Liver (tissue), 9 donors: ENCODE results near the gene TSHZ2. TPM values are rescaled to one million over a fixed set of nuclear protein-coding genes. Genes with fewer than 3 reads are reported as not detected.

ENCODE experiments used
- DNase-seq: peaks from one replicate; pipeline ENCODE4 v3.0.0-alpha.2; 2017; ENCODE audit warnings: low spot score
- H3K27ac ChIP-seq, 2 donors: one replicate each; pipeline ENCODE4 v1.7.0; 2013; ENCODE audit warnings: inconsistent platforms in 2 of 2, low read length in 2 of 2, control low read depth in 1 of 2, low read depth in 1 of 2, mild to moderate bottlenecking in 1 of 2
- H3K27me3 ChIP-seq, 4 donors: one replicate each; pipeline versions ENCODE4 v1.6.1 to v1.7.0; 2013; ENCODE audit warnings: low read length in 3 of 4, inconsistent platforms in 1 of 4, mild to moderate bottlenecking in 1 of 4, moderate library complexity in 1 of 4; ENCODE audit not compliant: control insufficient read depth in 4 of 4, insufficient read depth in 4 of 4
- H3K36me3 ChIP-seq, 4 donors: one replicate each; pipeline versions ENCODE4 v1.6.1 to v1.7.0; 2013; ENCODE audit warnings: low read length in 3 of 4, mild to moderate bottlenecking in 3 of 4, low read depth in 1 of 4, moderate library complexity in 1 of 4; ENCODE audit not compliant: control insufficient read depth in 4 of 4, insufficient read depth in 3 of 4
- H3K4me1 ChIP-seq, 4 donors: one replicate each; pipeline versions ENCODE4 v1.6.1 to v1.7.0; 2013; ENCODE audit warnings: low read length in 3 of 4, mild to moderate bottlenecking in 3 of 4, moderate library complexity in 1 of 4; ENCODE audit not compliant: control insufficient read depth in 4 of 4, insufficient read depth in 4 of 4
- H3K4me3 ChIP-seq, 3 donors: one replicate each; pipeline versions ENCODE4 v1.6.1 to v1.7.0; 2013; ENCODE audit warnings: low read length in 3 of 3, control low read depth in 1 of 3, low read depth in 1 of 3, mild to moderate bottlenecking in 1 of 3
- H3K9ac ChIP-seq, 2 donors: one replicate each; pipeline ENCODE4 v1.7.0; 2013; ENCODE audit warnings: low read length in 2 of 2, mild to moderate bottlenecking in 2 of 2, moderate library complexity in 2 of 2, control low read depth in 1 of 2, low read depth in 1 of 2
- H3K9me3 ChIP-seq, 4 donors: one replicate each; pipeline versions ENCODE4 v1.6.1 to v1.7.0; 2013; ENCODE audit warnings: low read length in 3 of 4; ENCODE audit not compliant: control insufficient read depth in 4 of 4
- ATF3 ChIP-seq: IDR thresholded peaks from 2 replicates; pipeline ENCODE4 v1.6.1; 2016; ENCODE audit warnings: antibody characterized with exemption
- CTCF ChIP-seq: fragments of 150-350 bp; IDR thresholded peaks from 2 replicates; pipeline ENCODE4 v1.5.1; 2017; ENCODE audit warnings: improper control_type of control experiment, low read depth, low read length; ENCODE audit not compliant: missing input control
- EGR1 ChIP-seq, 2 donors: IDR thresholded peaks; 2 replicates each; pipeline ENCODE4 v1.6.1; 2016 to 2018; ENCODE audit warnings: antibody characterized with exemption in 2 of 2, low read depth in 2 of 2
- FOXA1 ChIP-seq: IDR thresholded peaks from 2 replicates; pipeline ENCODE4 v1.6.1; 2016; ENCODE audit warnings: antibody characterized with exemption
- FOXA2 ChIP-seq: IDR thresholded peaks from 2 replicates; pipeline ENCODE4 v1.6.1; 2016; ENCODE audit warnings: antibody characterized with exemption
- GABPA ChIP-seq, 2 donors: IDR thresholded peaks in 1 of 2; conservative IDR thresholded peaks in 1 of 2; 2 replicates each; pipeline ENCODE4 v1.6.1; 2016; ENCODE audit warnings: antibody characterized with exemption in 2 of 2, mild to moderate bottlenecking in 1 of 2, moderate library complexity in 1 of 2
- HNF4A ChIP-seq, 2 donors: conservative IDR thresholded peaks; 2 replicates each; pipeline ENCODE4 v1.6.1; 2016; ENCODE audit warnings: antibody characterized with exemption in 2 of 2, mild to moderate bottlenecking in 2 of 2
- HNF4G ChIP-seq: IDR thresholded peaks from 2 replicates; pipeline ENCODE4 v1.6.1; 2016; ENCODE audit warnings: antibody characterized with exemption
- JUND ChIP-seq, 2 donors: IDR thresholded peaks; 2 replicates each; pipeline ENCODE4 v1.6.1; 2016; ENCODE audit warnings: antibody characterized with exemption in 2 of 2
- MAX ChIP-seq: IDR thresholded peaks from 2 replicates; pipeline ENCODE4 v1.6.1; 2016; ENCODE audit warnings: antibody characterized with exemption
- NR2F2 ChIP-seq: IDR thresholded peaks from 2 replicates; pipeline ENCODE4 v1.6.1; 2016; ENCODE audit warnings: antibody characterized with exemption
- RAD21 ChIP-seq, 2 donors: IDR thresholded peaks; 2 replicates each; pipeline ENCODE4 v1.6.1; 2016; ENCODE audit warnings: antibody characterized with exemption in 2 of 2, mild to moderate bottlenecking in 2 of 2
- REST ChIP-seq: IDR thresholded peaks from 2 replicates; pipeline ENCODE4 v1.6.1; 2016; ENCODE audit warnings: antibody characterized with exemption, mild to moderate bottlenecking
- RXRA ChIP-seq, 2 donors: IDR thresholded peaks; 2 replicates each; pipeline ENCODE4 v1.6.1; 2017 to 2018; ENCODE audit warnings: antibody characterized with exemption in 2 of 2, mild to moderate bottlenecking in 1 of 2
- SP1 ChIP-seq: IDR thresholded peaks from 2 replicates; pipeline ENCODE4 v1.6.1; 2018; ENCODE audit warnings: antibody characterized with exemption, mild to moderate bottlenecking
- TAF1 ChIP-seq: conservative IDR thresholded peaks from 2 replicates; pipeline ENCODE4 v1.6.1; 2016; ENCODE audit warnings: antibody characterized with exemption, mild to moderate bottlenecking
- YY1 ChIP-seq: IDR thresholded peaks from 2 replicates; pipeline ENCODE4 v1.6.1; 2016; ENCODE audit warnings: antibody characterized with exemption, mild to moderate bottlenecking
- ZBTB33 ChIP-seq: IDR thresholded peaks from 2 replicates; pipeline ENCODE4 v1.6.1; 2016; ENCODE audit warnings: antibody characterized with exemption
- WGBS: extraction: QIAGEN DNeasy Blood & Tissue Kit; methylation state at CpG from one replicate; pipeline ENCODE4 v1.1.7; 2013; 5-methylcytosine and 5-hydroxymethylcytosine counted together
- polyA plus RNA-seq, 2 donors: library from polyadenylated mRNA; stranded (reverse) in 1 of 2; unstranded in 1 of 2; fragments of 200-250 nt in 1 of 2; fragments of >200 nt in 1 of 2; fragmentation: Nextera tagmentation in 1 of 2; extraction: Ambion mirVana in 1 of 2; gene quantifications; one replicate each; pipeline versions ENCODE4 v1.2.1 to v1.2.3, GENCODE V29; 2013 to 2015
- total RNA-seq, 2 donors: library from RNA; depleted of rRNA; stranded (reverse); fragments of >200 nt; gene quantifications; one replicate each; pipeline ENCODE4 v1.2.3, GENCODE V29; 2014
- donor health status: healthy.
- donor health status: healthy.
- donor health status: healthy.
- donor health status: healthy.
- donor health status: healthy.

The TSHZ2 gene
- total and polyA plus RNA-seq, 4 donors = 2.9 to 11.3 (median 7.8) TPM

GRCh38 chr20:53078761-53079160 lies 106.6 kb downstream of the TSHZ2 start:
- H3K27ac ChIP-seq = peak overlapping the region; percentile 88 to 96
- TF ChIP-seq SP1 (peak; percentile 96), HNF4G (peak; percentile 81), HNF4A (conservative IDR thresholded peaks at IDR 0.05) (peak; percentile 90 to 92), GABPA (IDR thresholded peaks at IDR 0.05 in 1 of 2, conservative IDR thresholded peaks at IDR 0.05 in 1 of 2) (peak in 1 of 2 donors; percentile 22), NR2F2 (no peak), TAF1 (peak; percentile 40), RXRA (IDR thresholded peaks at IDR 0.05) (peak; percentile 70 to 83), FOXA1 (no peak), RAD21 (IDR thresholded peaks at IDR 0.05) (peak in 1 of 2 donors; percentile 21), FOXA2 (peak; percentile 59), ZBTB33 (peak; percentile 46), REST (peak; percentile 75), MAX (peak; percentile 77), YY1 (peak; percentile 91), CTCF (no peak), ATF3 (peak; percentile 58), EGR1 (IDR thresholded peaks at IDR 0.05; ENCODE audit: low read depth in 2 of 2) (peak in 1 of 2 donors; percentile 53), JUND (IDR thresholded peaks at IDR 0.05) (peak; percentile 47 to 84)
- DNase-seq = no peak
- H3K36me3 ChIP-seq = no peaks in the 10 kb centered on the region
- peak overlapping the region in 1 of 3 donors; percentile 24 for H3K4me3 ChIP-seq
- WGBS = 41% methylated on average over 4 of the region's 4 CpGs
- no peaks in the 10 kb centered on the region for H3K27me3 ChIP-seq
- H3K4me1 ChIP-seq = peaks cover 11 to 26% (median 20%) of the 10 kb centered on the region in 4 donors
- H3K9me3 ChIP-seq = no peaks in the 10 kb centered on the region
- H3K9ac ChIP-seq = no peak overlapping the region
